ENCODE measurements around the gene PPY.

The PPY gene

GRCh38 chr17:43950554-43950953, 8.3 kb upstream of the PPY start:
- Histone ChIP-seq H3K9me3 (ENCODE audit: insufficient read depth, low read depth, low read length) (peaks cover 2% of the 10 kb centered on the region), H3K27me3 (ENCODE audit: insufficient read depth, low read length) (peaks cover 32% of the 10 kb centered on the region), H4K12ac (ENCODE audit: low read depth, low read length) (no peak overlapping the region), H4K8ac (ENCODE audit: low read depth, low read length) (no peak overlapping the region), H2AK5ac (ENCODE audit: low read length) (no peak overlapping the region), H3K4me3 (ENCODE audit: low read depth, low read length) (no peak overlapping the region), H3K4me1 (ENCODE audit: control insufficient read depth in 1 of 2, insufficient read depth in 2 of 2, low read length in 2 of 2) (peaks cover 5 to 11% of the 10 kb centered on the region in 2 experiments), H4K91ac (ENCODE audit: low read depth, low read length) (no peak overlapping the region), H2BK120ac (ENCODE audit: insufficient read depth, low read length, poor library complexity) (no peak overlapping the region), H2AFZ (ENCODE audit: insufficient read depth, low read length, poor library complexity) (no peak overlapping the region), H3K4ac (ENCODE audit: low read depth, low read length) (no peak overlapping the region), H3K9ac (ENCODE audit: low read length) (no peak overlapping the region), H3K4me2 (ENCODE audit: low read length) (no peak overlapping the region), H3K79me1 (ENCODE audit: low read length) (no peaks in the 10 kb centered on the region), H3K18ac (ENCODE audit: low read length) (no peak overlapping the region), H3K23ac (ENCODE audit: low read length) (no peak overlapping the region), H2BK5ac (ENCODE audit: low read depth, low read length, poor library complexity) (no peak overlapping the region), H3K14ac (ENCODE audit: low read length) (no peak overlapping the region), H3K79me2 (ENCODE audit: control insufficient read depth, insufficient read depth, low read length, poor library complexity) (no peaks in the 10 kb centered on the region), H3K36me3 (ENCODE audit: control insufficient read depth in 1 of 2, insufficient read depth in 2 of 2, low read length in 2 of 2) (no peaks in the 10 kb centered on the region), H3K27ac (ENCODE audit: low read depth, low read length) (no peak overlapping the region), H2BK12ac (ENCODE audit: low read length) (no peak overlapping the region)
- WGBS (ENCODE audit: extremely low coverage, insufficient coverage, insufficient read length): no CpG with 5 or more reads among the region's 2 CpGs
- no peak for DNase-seq

DNA sequence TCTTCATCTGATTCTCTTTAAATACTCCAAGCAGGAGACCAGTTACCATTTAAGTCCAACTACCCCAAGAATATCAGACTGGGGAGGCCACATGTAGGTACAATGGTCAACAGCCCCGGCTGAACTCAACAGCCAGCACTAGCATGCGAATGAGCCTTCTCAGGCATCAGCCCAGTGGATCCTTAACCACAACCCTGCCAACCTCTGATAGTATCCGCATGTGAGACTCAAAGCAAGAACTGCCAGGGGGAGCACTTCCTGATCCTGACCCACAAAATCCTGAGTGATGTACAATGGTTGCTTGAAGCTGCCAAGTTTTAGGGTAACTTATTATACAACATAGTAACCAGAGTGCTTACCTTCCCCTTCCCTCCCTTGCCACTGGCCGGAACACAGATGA, 7.5 kb upstream of the PPY start:
- no peak overlapping the region for H2AK5ac ChIP-seq (ENCODE audit: low read length)
- H2BK120ac ChIP-seq (ENCODE audit: insufficient read depth, low read length, poor library complexity): no peak overlapping the region
- no peak overlapping the region for H3K4ac ChIP-seq (ENCODE audit: low read depth, low read length)
- DNase-seq: no peak
- no peak overlapping the region for H3K18ac ChIP-seq (ENCODE audit: low read length)
- H3K4me2 ChIP-seq (ENCODE audit: low read length): no peak overlapping the region
- H3K9ac ChIP-seq (ENCODE audit: low read length): no peak overlapping the region
- peaks cover 5 to 11% of the 10 kb centered on the region in 2 experiments for H3K4me1 ChIP-seq (ENCODE audit: control insufficient read depth in 1 of 2, insufficient read depth in 2 of 2, low read length in 2 of 2)
- no peak overlapping the region for H3K27ac ChIP-seq (ENCODE audit: low read depth, low read length)
- H3K79me2 ChIP-seq (ENCODE audit: control insufficient read depth, insufficient read depth, low read length, poor library complexity): no peaks in the 10 kb centered on the region
- no CpG with 5 or more reads among the region's 4 CpGs for WGBS (ENCODE audit: extremely low coverage, insufficient coverage, insufficient read length)
- H3K79me1 ChIP-seq (ENCODE audit: low read length): no peaks in the 10 kb centered on the region
- no peak overlapping the region for H2BK12ac ChIP-seq (ENCODE audit: low read length)
- H4K8ac ChIP-seq (ENCODE audit: low read depth, low read length): no peak overlapping the region
- no peak overlapping the region for H4K91ac ChIP-seq (ENCODE audit: low read depth, low read length)
- no peak overlapping the region for H2AFZ ChIP-seq (ENCODE audit: insufficient read depth, low read length, poor library complexity)
- H4K12ac ChIP-seq (ENCODE audit: low read depth, low read length): no peak overlapping the region
- no peak overlapping the region for H2BK5ac ChIP-seq (ENCODE audit: low read depth, low read length, poor library complexity)
- no peak overlapping the region for H3K23ac ChIP-seq (ENCODE audit: low read length)
- H3K36me3 ChIP-seq (ENCODE audit: control insufficient read depth in 1 of 2, insufficient read depth in 2 of 2, low read length in 2 of 2): no peaks in the 10 kb centered on the region
- peaks cover 32% of the 10 kb centered on the region for H3K27me3 ChIP-seq (ENCODE audit: insufficient read depth, low read length)
- no peak overlapping the region for H3K14ac ChIP-seq (ENCODE audit: low read length)
- peaks cover 2% of the 10 kb centered on the region for H3K9me3 ChIP-seq (ENCODE audit: insufficient read depth, low read depth, low read length)
- no peak overlapping the region for H3K4me3 ChIP-seq (ENCODE audit: low read depth, low read length)

DNA sequence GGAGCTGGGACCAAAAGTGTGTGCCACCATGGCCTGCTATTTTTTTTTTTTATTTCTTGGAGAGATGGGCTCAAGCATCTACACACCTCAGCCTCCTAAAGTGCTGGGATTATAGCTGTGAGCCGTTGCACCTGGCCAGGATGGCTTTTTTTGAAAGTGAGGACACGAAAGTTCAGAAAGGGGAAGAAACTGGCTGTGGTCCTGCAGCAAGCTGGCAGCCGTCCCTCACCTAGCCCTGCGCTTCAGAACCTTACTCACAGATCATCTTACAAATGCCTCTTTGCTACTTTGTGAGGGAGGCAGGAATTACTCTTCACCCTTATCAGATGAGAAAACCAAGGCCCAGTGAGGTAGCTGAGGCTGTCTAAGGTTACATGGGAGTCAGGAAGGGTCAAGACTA, 4.5 kb upstream of the PPY start:
- Histone ChIP-seq H3K4me3 (ENCODE audit: low read depth, low read length) (no peak overlapping the region), H3K79me2 (ENCODE audit: control insufficient read depth, insufficient read depth, low read length, poor library complexity) (no peaks in the 10 kb centered on the region), H3K27me3 (ENCODE audit: insufficient read depth, low read length) (peaks cover 3% of the 10 kb centered on the region), H2AK5ac (ENCODE audit: low read length) (no peak overlapping the region), H3K4me1 (ENCODE audit: control insufficient read depth in 1 of 2, insufficient read depth in 2 of 2, low read length in 2 of 2) (no peaks in the 10 kb centered on the region), H2BK5ac (ENCODE audit: low read depth, low read length, poor library complexity) (no peak overlapping the region), H3K9me3 (ENCODE audit: insufficient read depth, low read depth, low read length) (no peaks in the 10 kb centered on the region), H3K4ac (ENCODE audit: low read depth, low read length) (no peak overlapping the region), H4K91ac (ENCODE audit: low read depth, low read length) (no peak overlapping the region), H4K12ac (ENCODE audit: low read depth, low read length) (no peak overlapping the region), H3K79me1 (ENCODE audit: low read length) (no peaks in the 10 kb centered on the region), H2BK12ac (ENCODE audit: low read length) (no peak overlapping the region), H3K18ac (ENCODE audit: low read length) (no peak overlapping the region), H2BK120ac (ENCODE audit: insufficient read depth, low read length, poor library complexity) (no peak overlapping the region), H3K23ac (ENCODE audit: low read length) (no peak overlapping the region), H4K8ac (ENCODE audit: low read depth, low read length) (no peak overlapping the region), H3K9ac (ENCODE audit: low read length) (no peak overlapping the region), H3K27ac (ENCODE audit: low read depth, low read length) (no peak overlapping the region), H3K36me3 (ENCODE audit: control insufficient read depth in 1 of 2, insufficient read depth in 2 of 2, low read length in 2 of 2) (no peaks in the 10 kb centered on the region), H3K4me2 (ENCODE audit: low read length) (no peak overlapping the region), H2AFZ (ENCODE audit: insufficient read depth, low read length, poor library complexity) (no peak overlapping the region), H3K14ac (ENCODE audit: low read length) (no peak overlapping the region)
- DNase-seq: no peak
- no CpG with 5 or more reads among the region's 4 CpGs for WGBS (ENCODE audit: extremely low coverage, insufficient coverage, insufficient read length)

- Histone ChIP-seq H3K79me2 (ENCODE audit: control insufficient read depth, insufficient read depth, low read length, poor library complexity) (no peaks in the 10 kb centered on the region), H3K23ac (ENCODE audit: low read length) (no peak overlapping the region), H2AK5ac (ENCODE audit: low read length) (no peak overlapping the region), H4K8ac (ENCODE audit: low read depth, low read length) (no peak overlapping the region), H2BK120ac (ENCODE audit: insufficient read depth, low read length, poor library complexity) (no peak overlapping the region), H3K9me3 (ENCODE audit: insufficient read depth, low read depth, low read length) (no peaks in the 10 kb centered on the region), H4K91ac (ENCODE audit: low read depth, low read length) (no peak overlapping the region), H3K4me2 (ENCODE audit: low read length) (no peak overlapping the region), H3K18ac (ENCODE audit: low read length) (no peak overlapping the region), H3K9ac (ENCODE audit: low read length) (no peak overlapping the region), H3K27ac (ENCODE audit: low read depth, low read length) (no peak overlapping the region), H3K4me1 (ENCODE audit: control insufficient read depth in 1 of 2, insufficient read depth in 2 of 2, low read length in 2 of 2) (no peaks in the 10 kb centered on the region), H2BK12ac (ENCODE audit: low read length) (no peak overlapping the region), H3K4ac (ENCODE audit: low read depth, low read length) (no peak overlapping the region), H2BK5ac (ENCODE audit: low read depth, low read length, poor library complexity) (no peak overlapping the region), H3K36me3 (ENCODE audit: control insufficient read depth in 1 of 2, insufficient read depth in 2 of 2, low read length in 2 of 2) (no peaks in the 10 kb centered on the region), H3K79me1 (ENCODE audit: low read length) (no peaks in the 10 kb centered on the region), H2AFZ (ENCODE audit: insufficient read depth, low read length, poor library complexity) (no peak overlapping the region), H3K14ac (ENCODE audit: low read length) (no peak overlapping the region), H3K4me3 (ENCODE audit: low read depth, low read length) (no peak overlapping the region), H3K27me3 (ENCODE audit: insufficient read depth, low read length) (no peaks in the 10 kb centered on the region), H4K12ac (ENCODE audit: low read depth, low read length) (no peak overlapping the region)
- DNase-seq: peak; percentile 91 to 93
- WGBS (ENCODE audit: extremely low coverage, insufficient coverage, insufficient read length): no CpG with 5 or more reads among the region's 12 CpGs
Observed at GRCh38 chr17:43945074-43945829, 3.0 kb upstream of the PPY start.
